GM18858 (cell line): ENCODE data around the gene HDAC8.
"Not testable (repeated sequence)": the region's sequence is repeated elsewhere in the genome, so short reads cannot be mapped to it uniquely, and the experiment has no call there.

Experiments
- ATAC-seq: cut with Tn5 transposase; IDR thresholded peaks from one replicate; pipeline ENCODE4 v1.9.1; 2021; ENCODE audit not compliant: unreplicated experiment

The HDAC8 gene

GRCh38 chrX:72326605-72327300, 245.9 kb downstream of the HDAC8 start:
- ATAC-seq, result no peak

DNA sequence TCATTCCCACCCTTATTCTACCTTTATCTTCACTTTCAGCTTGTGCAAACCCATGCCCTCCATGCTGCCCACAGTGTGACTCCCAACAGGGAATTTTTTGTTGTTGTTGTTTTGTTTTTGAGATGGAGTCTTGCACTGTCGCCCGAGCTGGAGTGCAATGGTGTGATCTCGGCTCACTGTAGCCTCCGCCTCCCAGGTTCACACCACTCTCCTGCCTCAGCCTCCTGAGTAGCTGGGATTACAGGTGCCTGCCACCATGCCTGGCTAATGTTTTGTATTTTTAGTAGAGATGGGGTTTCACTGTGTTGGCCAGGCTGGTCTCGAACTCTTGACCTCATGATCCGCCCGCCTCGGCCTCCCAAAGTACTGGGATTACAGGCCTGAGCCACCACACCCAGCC, 253.0 kb downstream of the HDAC8 start:
- ATAC-seq, result not testable (repeated sequence)

- no peak for ATAC-seq
Observed at GRCh38 chrX:72317139-72317538, 255.5 kb downstream of the HDAC8 start.

GRCh38 chrX:72316408-72317110, 256.1 kb downstream of the HDAC8 start:
- ATAC-seq, result no peak

DNA sequence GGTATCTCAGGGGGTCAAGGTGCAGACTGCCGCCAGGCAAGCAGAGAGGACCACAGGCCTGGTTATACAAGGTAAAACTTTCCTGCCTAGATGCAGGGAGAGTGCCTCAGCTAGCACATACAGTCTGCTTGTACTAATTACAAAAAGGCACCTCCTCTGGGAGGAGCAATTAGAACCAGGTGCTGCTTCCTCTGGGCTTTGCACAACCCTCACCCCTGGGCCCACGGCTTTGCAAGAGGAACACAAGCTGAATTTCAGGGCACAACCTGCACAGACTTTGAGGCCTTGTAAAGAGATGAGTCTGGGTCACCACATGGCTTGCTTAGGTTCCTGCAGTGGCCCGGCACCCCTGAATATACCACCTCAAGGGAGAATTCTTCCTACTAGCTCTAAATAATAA, 257.8 kb downstream of the HDAC8 start:
- no peak for ATAC-seq

- no peak for ATAC-seq
Observed at GRCh38 chrX:72313707-72314641, 258.7 kb downstream of the HDAC8 start.

GRCh38 chrX:72312311-72312940, 260.2 kb downstream of the HDAC8 start:
- no peak for ATAC-seq

GRCh38 chrX:72309297-72310071, 263.2 kb downstream of the HDAC8 start:
- ATAC-seq, result no peak

- ATAC-seq, result no peak
Observed at GRCh38 chrX:72308566-72309296, 263.9 kb downstream of the HDAC8 start.

DNA sequence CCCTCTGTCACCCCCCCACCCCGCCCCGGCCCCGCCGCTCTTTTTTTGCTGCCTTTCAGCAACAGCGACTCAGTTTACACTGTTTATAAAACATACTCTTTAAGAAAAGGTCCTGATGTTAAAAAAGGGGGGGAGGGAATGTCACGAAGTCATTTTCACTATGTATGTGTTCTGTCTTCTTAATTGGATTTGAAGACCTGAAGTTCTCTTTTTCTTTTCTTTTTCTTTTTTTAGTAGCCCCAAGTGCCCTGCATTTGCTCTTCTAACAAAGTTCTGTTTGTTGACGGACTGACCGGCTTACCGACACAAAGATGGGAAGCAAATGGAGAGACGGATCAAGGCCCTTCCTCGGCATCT, 264.5 kb downstream of the HDAC8 start:
- ATAC-seq, result no peak

DNA sequence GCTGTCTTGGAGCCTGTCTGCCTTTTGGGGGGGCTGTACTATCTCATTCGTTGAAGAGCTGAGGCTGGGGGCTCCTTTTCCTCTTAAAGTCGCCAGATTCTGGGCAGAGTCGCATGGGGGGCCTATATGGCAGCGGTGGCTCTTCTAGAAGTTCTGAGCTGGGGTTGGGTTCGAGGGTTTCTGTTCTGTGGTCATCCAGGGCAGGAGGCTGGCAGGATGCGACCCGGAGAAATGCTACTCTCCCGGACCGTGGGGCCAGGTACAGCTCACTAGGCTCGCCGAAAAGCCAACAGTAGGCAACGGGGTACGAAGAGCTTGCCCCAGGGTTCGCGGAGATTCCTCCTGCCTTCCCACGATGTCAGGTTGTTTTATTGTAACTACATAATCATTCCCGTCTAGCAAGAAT, 265.0 kb downstream of the HDAC8 start:
- no peak for ATAC-seq

DNA sequence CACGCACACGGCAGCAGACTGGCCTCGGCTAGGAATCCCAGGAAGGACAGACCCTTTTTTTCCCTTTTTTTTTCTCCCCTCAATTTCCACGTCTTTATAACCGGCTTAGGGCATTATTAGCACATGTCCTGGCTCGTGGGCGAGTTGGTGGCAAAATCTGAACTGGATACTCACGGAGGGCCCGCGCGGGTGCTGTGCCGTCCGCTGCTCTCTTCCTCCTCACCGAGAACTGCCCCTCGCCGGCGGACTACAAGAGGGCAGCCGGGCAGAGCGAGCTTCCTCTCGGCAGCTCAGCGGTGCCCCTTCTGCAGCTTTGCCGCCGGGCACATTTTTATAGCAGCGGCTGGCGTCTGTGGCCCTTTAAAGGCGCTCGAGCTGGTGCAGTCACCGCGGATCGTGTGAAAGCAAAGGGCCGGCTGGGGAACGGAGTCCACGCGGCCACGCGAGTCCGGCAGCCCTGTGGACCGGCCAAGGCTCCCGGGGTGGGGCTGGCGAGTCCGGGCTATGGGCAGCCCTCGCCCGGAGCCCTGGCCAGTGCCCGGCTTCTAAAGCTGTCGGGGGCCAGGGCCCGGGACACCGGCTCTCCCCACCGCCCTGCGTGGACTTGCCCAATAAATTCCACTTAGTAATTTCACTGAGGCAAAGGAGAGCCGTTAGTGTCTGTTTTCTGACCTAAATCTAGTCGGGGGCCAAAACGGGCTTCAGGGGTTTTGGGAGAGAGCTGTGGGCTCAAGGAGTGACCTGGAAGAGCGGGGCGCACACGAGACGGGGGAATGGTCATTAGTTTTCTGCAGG, 265.6 kb downstream of the HDAC8 start:
- peak; percentile 57 for ATAC-seq

DNA sequence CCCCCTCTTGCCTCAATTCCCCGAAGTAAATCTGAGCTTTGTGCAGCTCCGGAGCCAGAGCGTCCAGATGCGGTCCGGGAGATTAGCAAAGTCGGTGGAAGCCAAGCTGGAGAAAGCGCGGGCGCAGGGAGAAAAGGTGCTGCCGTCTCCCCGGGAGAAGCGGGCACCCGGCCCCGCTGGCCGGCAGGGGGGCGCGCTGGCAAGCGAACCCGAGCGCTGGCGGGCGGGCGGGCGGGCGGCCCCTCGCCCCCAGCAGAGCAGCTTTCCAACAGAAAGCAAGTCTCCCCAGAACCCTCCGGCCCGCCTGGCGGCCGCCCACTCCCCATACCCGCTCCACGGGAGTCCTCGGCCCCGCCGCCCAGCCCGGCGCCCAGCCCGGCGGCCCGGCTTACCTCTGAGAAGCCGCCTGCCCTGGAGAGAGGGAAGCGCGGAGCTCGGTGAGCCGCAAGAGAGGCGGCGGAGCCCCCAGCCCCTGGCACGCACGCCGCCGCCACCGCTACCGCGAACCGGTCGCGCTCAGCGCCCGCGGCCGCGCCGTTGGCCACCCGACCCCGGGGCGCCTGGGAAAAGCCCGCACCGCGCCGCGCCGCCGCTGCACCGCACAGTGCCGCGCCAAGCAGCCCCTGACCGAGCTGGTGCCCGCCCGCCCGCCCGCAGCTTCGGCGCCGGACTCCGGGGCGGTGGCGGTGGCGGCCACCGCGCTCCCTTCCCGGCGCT, 266.4 kb downstream of the HDAC8 start:
- peak; percentile 5 for ATAC-seq

GRCh38 chrX:72305286-72306084, 267.2 kb downstream of the HDAC8 start, which contains the start of gene CITED1:
TSS of gene CITED1 (minus strand) at chrX:72305914. CDS start at chrX:72302869, 3,045 bp downstream.
- no peak for ATAC-seq

DNA sequence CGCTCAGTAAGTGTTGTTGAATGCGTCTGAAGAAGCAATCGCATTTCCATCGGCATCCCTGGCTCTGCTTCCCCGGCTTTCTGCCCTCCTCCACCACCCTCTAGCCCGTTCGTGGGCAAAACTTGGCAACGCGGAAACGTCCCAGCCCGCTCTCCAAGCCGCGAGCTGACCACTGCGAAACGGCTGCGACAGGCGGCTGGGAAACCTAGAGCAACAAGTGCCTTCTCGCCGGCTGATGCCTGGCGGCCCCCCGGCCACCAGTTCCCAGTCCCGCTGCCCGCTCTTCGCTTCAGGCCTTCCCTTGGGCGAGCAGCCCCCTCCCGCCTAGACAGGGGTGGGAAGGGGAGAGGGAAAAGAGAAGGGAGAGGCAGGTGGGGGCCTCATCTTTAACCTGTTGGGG, 267.8 kb downstream of the HDAC8 start:
- no peak for ATAC-seq

GRCh38 chrX:72301781-72302180, 270.9 kb downstream of the HDAC8 start:
- no peak for ATAC-seq

DNA sequence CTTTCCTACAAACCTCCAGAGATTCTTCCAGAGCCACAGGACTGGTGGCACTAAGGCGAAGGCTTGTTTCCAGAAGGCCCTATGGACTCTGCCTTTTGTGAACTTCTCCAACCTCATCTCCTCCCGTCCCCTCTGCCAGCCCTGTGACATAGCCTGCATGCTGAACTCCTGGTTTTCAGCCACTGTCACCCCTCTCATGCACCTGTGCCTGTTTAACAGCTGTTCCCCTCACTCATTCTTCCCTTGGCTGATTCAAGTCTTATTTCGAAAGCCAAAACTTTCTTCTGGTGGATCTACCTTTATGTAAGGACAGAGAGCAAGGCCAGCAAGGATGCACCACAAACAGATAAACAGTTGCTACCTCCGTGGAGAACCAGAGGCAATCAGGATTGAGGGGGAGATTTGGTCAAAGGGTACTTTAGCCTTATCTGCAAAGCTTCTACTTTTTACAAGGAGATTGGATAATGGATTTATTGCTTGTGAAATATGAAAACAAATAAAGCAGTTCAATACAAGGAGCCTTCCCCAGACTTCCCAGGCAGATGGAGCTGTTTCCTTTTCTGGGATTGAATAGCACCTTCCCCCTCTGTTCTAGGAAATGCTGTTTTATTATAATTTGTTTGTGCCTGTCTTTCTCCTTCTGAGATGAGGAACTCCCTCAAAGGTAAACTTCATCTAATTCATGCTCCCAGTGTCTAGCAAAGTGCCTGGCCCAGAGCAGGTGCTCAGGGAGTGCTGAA, 272.6 kb downstream of the HDAC8 start:
- no peak for ATAC-seq
